GM19240 (cell line): ENCODE measurements around the gene GALNT2.

ENCODE experiments used
- DNase-seq: peaks from one replicate; pipeline ENCODE4 v3.0.0; 2011; ENCODE audit warnings: low spot score; ENCODE audit not compliant: insufficient read length

GALNT2 gene

GRCh38 chr1:230270559-230271281 lies 203.7 kb downstream of the GALNT2 start:
- no peak for DNase-seq

- no peak for DNase-seq
These were observed 204.4 kb downstream of the GALNT2 start for GRCh38 chr1:230271300-230272035.

- no peak for DNase-seq
These were observed 205.5 kb downstream of the GALNT2 start for GRCh38 chr1:230272557-230272956.

GRCh38 chr1:230273141-230273710 lies 206.2 kb downstream of the GALNT2 start:
- DNase-seq: no peak

GRCh38 chr1:230274254-230274653 lies 207.2 kb downstream of the GALNT2 start:
- no peak for DNase-seq

- no peak for DNase-seq
These were observed 209.4 kb downstream of the GALNT2 start for GRCh38 chr1:230276401-230276800.

GRCh38 chr1:230277201-230278025 lies 210.4 kb downstream of the GALNT2 start:
- no peak for DNase-seq

GRCh38 chr1:230278376-230278775 lies 211.3 kb downstream of the GALNT2 start:
- no peak for DNase-seq

- no peak for DNase-seq
These were observed 212.0 kb downstream of the GALNT2 start for GRCh38 chr1:230278871-230279582.

- DNase-seq: no peak
These were observed 212.5 kb downstream of the GALNT2 start for GRCh38 chr1:230279583-230279945.

GRCh38 chr1:230280054-230280795 lies 213.2 kb downstream of the GALNT2 start:
- no peak for DNase-seq

- DNase-seq: no peak
These were observed 213.9 kb downstream of the GALNT2 start for GRCh38 chr1:230280906-230281413.

- no peak for DNase-seq
These were observed 214.5 kb downstream of the GALNT2 start for GRCh38 chr1:230281556-230281955.

GRCh38 chr1:230282157-230282556 lies 215.1 kb downstream of the GALNT2 start:
- no peak for DNase-seq

- DNase-seq: no peak
These were observed 216.6 kb downstream of the GALNT2 start for GRCh38 chr1:230283678-230284077.

GRCh38 chr1:230284891-230285290 lies 217.9 kb downstream of the GALNT2 start:
- no peak for DNase-seq

- no peak for DNase-seq
These were observed 218.3 kb downstream of the GALNT2 start for GRCh38 chr1:230285351-230285750.

GRCh38 chr1:230286166-230286889 lies 219.3 kb downstream of the GALNT2 start:
- no peak for DNase-seq

GRCh38 chr1:230286890-230287269 lies 219.8 kb downstream of the GALNT2 start:
- DNase-seq: no peak
